GM18861 (cell line): ENCODE results near the gene FAF2.
"Not testable (repeated sequence)": the region's sequence is repeated elsewhere in the genome, so short reads cannot be mapped to it uniquely, and the experiment has no call there.

ENCODE experiments used
- ATAC-seq: cut with Tn5 transposase; IDR thresholded peaks from one replicate; pipeline ENCODE4 v1.9.1; 2021; ENCODE audit not compliant: unreplicated experiment

Gene FAF2, protein sequence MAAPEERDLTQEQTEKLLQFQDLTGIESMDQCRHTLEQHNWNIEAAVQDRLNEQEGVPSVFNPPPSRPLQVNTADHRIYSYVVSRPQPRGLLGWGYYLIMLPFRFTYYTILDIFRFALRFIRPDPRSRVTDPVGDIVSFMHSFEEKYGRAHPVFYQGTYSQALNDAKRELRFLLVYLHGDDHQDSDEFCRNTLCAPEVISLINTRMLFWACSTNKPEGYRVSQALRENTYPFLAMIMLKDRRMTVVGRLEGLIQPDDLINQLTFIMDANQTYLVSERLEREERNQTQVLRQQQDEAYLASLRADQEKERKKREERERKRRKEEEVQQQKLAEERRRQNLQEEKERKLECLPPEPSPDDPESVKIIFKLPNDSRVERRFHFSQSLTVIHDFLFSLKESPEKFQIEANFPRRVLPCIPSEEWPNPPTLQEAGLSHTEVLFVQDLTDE

DNA sequence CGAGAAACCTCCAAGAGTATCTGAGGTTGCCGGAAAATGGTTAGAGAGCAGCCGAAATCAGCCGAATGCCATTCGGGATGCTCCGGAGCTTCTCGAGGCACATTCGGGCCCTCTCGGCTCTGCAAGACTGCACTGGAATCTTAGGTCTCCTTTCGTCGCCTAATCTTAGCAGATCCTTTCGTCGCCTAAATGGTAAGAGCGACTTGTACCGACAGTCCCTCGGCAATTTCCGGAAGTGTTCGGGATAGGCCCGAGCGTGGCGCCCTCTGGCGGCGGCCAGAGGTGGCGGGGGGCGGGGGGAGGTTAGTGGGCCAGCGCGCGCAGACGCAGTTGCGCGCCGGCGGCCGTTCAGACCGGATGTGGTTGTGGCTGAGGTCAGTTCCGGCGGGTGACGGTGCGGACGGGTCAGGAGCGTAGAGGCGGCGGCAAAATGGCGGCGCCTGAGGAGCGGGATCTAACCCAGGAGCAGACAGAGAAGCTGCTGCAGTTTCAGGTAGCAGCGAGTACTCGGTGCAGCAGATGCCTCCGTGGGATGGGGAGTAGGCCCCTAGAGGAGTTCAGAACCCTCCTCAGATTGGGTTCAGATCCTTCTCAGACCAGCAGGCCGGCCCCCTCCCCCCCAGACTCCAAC, at the start of gene FAF2:
TSS of gene FAF2 (plus strand) at position 408 of the 631 bp plus-strand sequence. CDS start at position 431, 23 bp downstream.
- peak; percentile 96 for ATAC-seq

DNA sequence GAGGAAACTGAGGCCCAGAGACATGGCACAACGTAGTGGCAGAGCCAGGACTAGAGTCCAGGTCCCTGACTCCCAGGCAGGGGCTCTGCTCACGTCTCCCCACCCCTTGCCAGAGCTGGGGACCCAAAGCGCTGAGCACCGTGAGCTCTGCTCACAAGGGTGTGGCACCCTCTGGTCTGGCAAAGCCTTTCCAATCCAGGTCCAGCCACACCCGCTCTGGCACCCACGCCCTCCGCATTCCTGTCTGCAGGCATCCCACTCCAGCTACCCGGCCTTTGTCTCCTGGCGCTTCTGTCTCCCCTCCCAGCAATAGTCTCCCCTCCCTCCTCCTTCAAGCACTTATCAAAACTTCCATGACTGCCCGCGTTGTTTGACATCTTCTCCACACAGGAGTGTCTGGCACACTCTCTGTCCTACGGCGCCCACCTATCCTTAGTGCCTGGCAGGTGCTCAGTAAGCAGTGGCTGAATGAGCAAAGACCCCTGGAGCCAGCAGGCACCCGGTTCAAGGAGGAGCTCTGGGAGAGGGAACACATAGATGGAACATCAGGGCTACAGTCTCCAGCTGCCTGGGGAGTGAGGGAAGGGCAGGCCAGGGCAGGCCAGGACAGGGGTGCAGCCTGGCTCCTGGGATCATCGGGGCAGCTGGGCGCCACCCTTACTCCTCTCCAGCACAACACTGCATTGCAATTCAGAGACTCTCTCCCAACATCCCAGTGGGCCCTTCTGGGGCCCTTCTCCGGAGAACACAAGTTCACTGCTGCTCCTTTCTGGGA, 47.6 kb upstream of the FAF2 start:
- no peak for ATAC-seq

DNA sequence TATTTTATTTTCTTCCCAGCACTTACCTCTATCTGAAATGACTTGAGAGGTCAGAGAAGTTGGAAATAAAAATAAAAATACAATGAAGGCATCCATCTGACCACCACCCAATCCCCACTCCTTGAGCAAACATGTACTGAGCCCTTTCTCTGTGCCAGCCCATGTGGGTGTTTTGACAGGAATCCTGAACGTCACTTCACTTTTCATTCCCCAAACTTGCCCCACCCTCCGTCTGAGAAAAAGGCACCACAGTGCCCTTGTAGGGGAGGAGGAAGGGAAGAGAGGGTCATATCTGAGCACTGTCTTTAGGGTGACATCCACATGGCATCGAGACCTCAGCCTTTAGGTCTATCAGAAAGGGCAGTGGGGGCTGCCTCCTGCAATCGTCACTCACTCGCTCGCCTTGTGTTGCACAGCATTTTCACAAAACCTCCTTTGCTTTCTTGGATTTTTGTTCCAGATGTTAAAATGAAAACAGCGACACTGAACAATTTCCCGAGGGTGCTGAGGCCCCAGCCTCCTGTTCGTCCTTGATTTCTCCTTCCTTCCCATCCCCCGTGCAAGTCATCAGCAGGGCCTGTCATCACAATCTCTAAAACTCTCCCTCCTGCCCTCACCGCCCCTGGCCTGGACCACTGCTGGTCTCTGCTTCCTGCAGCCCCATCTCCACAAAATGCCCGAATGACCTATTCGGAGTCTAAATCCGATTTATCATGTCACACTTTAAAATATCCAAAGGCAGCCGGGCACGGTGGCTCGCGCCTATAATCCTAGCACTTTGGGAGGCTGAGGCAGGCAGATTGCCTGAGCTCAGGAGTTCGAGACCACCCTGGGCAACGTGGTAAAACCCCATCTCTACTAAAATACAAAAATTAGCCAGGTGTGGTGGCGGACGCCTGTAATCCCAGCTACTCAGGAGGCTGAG, 46.6 kb upstream of the FAF2 start:
- ATAC-seq = no peak

DNA sequence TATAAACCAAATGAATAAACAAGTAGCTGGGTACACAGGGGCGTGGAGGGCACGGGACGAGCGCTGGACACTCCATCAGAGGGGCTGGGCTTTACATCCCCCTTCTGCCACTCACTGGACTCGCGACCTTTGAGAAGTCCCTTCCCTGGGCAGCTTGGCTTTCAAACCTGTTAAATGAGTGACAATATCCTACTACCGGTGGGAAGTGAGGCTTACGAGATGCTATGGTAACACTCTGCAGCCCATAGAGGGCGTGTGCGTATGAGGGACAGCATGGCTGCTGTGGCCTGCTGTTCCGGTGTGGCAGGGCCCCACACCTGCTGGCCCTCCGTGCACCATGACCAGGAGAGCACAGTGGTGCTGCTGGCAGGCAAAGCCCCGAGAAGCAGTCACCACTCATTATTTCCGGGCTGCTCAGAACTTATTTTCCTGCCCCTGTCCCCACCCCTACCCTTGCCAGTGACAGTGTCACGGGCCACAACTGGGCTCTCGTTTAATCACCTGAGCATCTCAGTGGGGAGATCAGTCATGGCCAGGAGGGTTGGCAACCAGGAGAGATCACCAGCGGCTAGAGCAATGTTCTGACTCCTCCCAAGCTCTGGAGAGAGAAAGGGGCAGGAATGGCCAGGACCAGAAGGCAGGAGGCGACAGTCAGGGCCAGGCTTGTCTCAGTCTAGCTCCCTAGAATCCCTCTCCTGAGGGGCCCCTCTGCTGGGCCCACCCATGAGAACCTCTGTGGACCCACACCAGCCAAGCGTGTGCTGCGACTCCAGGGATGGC, 42.3 kb upstream of the FAF2 start:
- no peak for ATAC-seq

DNA sequence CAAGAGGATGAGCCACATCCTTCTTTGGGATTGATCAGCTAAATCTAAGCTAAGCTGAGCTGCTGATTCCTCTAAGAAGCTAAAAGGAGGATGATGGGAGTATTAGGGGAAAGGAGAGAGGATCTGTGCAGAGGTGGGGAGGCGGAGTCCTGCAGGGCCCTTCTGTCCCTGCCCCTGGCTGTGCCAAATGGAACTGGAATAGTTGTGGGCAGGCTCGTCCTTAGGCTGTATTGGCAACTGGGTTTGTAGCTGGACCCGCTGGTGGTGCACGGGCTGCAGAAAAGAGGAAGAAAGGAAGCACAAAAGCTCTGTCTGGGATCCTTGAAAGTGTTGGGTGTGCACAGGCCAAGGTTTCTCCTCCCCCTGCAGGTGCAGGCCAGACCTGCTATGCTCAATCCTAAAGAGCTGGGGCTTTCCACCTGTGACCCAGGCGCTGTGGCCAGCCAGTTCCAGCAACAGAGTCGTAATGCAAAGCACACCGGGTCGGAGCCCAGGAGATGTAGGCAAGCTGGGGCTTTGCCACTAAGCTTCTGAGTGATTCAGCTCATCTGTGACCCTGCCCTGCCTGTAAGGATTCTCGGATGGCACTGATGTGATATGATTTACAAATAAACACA, 41.6 kb upstream of the FAF2 start:
- ATAC-seq = no peak

DNA sequence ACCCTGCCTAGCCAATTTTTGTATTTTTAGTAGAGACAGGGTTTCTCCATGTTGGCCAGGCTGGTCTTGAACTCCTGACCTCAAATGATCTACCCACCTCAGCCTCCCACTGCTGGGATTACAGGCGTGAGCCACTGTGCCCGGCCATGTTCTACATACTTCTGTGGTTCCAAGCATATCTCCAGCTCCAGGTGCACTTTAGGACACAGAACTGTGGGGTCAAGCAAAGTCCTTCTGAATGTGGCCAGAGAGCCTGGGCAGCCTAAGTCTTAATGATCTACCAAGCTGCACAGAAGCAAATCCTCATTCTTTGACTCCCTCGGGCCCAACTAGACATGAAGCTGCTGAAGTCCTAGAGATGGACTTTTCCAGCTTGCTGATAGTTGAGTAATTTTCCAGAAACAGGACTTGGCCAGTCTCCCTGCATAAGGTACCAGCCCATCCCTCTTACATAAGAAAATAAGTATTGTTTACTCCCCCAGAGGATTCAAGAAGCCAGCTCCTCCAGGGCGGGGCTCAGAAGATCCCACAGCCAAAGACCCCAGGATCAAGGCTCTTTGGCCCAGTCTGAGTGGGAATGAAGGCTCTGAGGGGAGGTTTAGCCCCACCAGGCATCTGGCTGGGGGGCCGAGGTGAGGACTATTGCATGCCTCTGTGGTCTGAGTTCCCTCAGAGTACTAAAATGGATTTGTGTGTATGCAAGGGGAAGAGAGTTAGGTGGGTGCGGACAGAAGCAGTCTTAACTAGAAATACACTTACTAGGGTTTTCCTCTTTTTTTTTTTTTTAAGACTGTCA, 40.5 kb upstream of the FAF2 start:
- no peak for ATAC-seq

DNA sequence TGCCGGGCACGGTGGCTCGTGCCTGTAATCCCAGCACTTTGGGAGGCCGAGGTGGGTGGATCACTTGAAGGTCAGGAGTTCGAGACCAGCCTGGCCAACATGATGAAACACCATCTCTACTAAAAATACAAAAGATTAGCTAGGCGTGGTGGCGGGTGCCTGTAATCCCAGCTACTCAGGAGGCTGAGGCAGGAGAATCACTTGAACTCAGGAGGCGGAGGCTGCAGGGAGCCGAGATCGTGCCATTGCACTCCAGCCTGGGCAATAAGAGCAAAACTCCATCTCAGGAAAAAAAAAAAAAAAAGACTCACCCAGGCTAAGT, 40.0 kb upstream of the FAF2 start:
- ATAC-seq = not testable (repeated sequence)

DNA sequence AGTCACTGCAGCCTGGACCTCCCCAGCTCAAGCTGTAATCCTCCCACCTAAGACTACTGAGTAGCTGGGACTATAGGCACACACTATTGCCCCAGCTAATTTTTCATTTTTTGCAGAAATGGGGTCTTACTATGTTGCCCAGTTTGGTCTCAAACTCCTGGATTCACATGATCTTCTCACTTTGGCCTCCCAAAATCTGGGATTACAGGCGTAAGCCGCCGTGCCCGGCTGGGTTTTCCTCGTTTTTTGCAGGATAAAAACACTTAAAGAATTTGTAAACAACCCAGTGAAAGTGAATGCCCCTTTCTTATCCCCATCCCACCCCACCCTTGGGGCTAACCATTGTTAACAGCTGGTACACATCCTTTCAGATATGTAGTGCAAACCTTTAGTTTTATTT, 39.6 kb upstream of the FAF2 start:
- no peak for ATAC-seq

DNA sequence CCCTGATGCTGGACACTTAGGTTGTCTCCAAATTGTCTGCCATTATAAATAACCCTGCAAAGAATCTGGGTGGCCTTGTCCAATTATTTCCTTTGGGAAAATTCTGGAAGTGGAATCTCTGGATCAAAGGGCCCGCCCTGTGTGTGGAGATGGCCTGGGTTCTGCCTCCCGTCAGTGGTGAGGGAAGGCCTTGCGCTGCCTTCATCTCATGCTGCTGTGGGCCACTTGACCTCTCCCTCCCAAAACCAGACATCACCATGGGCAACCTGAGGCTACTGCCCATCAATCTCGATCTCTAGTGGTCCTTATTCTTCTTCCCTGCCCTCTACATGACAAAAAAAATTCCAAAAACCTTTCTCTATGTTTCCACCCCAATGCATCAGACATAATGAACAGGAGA, 38.4 kb upstream of the FAF2 start:
- ATAC-seq = no peak

DNA sequence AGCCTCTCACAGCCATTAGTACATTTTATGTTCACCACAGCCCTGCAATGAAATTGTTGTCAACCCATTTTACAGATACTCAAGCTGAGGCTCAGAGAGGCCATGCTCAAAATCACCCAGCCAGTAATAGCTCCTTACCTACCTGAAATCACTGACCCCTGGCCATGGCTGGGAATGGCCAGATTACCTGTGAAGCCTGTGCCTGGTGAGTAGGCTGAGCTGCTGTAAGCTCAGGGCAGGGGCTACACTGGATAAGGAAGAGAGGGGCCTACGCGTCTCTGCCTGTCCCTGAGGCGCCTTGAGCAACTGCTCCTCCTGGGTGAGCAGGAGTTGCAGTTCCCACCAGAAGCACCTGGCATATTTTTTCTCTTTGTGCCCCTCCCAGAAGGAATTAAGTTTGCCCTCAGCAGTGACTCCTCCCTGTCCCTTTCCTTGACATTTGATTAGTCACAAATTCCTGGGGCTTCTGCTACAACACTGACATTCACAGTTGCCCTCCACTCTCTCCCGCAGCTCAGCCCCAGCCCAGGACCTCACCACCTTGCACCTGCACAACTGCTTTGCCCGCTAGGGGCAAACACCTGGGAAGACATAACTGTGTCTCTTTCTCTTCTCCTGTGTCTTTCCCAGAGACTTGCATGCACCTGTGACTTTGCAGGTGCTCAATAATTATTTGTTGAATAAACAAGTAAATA, 37.6 kb upstream of the FAF2 start:
- ATAC-seq = no peak

DNA sequence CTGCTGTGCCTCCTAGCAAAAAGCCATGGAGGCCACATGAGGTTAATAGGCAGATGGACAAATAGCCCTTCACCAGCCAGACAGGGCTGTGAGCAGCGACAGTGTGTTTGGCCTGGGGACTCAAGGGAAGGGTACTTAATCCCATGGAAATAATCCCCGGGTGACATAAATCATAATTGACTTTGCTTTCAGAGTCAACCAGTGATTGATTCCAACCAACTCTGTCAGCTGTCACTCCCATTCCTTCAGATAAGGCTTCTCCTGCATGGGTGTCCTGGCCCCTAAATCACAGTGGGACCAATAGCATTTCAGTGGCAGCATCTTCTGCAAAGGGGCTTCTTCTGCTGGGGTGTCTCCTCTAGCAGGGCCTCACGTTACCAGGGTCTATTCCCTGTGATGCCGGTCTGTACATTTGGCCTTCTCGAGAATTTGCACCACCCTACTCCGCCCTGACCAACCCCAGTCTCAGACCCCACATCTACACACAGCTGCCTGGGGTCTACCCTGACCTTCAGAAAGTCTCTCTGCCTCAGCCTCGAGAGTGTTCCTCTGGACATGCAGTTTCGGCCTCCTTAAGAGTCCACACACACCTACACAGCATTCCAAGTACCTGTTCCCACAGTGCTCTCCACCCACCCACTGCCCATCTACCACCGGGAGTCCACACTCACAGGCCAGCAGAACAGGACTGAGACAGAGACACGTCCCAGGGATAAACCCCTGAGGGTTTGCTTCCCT, 35.5 kb upstream of the FAF2 start:
- no peak for ATAC-seq

DNA sequence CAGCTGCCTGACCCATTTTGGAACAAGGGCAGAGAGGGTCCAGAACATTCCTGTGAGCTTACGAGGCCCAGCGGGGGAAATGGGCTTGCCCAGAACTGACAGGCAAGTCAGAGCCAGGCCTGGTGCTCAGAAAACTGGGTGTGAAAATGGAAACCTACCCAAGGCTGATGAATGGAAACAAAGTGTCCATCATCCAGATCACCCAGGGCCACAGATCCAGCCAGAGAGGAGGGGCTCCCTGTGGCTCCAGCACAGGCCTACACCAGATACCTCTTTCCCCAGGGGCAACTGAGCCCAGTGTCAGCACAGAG, 35.0 kb upstream of the FAF2 start:
- ATAC-seq = no peak

DNA sequence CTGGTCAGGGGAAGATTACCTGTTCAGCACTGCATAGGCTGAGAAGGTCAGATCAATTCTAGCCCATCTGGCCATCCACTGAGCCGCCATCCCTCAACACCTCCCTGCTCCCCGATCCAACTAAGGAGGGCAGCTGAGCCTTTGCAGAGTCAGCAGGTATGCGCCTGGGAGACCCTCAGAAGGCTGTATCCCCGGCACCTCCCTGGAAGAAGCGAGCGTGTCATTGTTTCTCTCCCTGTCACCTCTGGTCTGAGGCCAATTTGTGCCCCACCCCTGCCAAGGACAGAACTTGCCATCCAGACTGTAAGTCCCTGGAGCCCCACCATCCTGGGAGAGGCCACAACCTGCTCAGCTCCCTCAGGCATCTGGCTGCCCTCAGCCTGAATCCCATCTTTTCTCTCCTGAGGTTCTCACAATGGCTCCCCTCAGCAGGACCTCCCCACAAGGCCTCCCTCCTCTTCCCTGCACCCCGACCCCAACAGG, 34.4 kb upstream of the FAF2 start:
- ATAC-seq = no peak

DNA sequence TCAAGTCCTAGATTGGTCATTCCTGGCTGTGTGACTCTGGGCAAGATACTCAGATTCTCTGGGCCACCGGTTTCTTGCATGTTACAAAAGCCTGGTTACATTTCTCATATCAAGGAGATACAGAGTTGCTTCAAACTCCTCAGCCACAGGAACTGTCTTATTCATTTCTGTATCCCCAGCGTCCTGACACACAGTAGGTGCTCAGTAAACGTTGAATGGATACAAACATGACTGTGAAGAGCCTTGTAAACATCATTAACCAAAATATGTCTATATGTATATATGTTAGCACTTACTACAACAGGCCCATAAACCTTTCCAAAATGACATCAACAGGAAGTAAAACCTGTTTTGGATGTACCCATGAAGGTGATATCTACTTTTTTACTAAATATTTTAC, 33.5 kb upstream of the FAF2 start:
- ATAC-seq = no peak

DNA sequence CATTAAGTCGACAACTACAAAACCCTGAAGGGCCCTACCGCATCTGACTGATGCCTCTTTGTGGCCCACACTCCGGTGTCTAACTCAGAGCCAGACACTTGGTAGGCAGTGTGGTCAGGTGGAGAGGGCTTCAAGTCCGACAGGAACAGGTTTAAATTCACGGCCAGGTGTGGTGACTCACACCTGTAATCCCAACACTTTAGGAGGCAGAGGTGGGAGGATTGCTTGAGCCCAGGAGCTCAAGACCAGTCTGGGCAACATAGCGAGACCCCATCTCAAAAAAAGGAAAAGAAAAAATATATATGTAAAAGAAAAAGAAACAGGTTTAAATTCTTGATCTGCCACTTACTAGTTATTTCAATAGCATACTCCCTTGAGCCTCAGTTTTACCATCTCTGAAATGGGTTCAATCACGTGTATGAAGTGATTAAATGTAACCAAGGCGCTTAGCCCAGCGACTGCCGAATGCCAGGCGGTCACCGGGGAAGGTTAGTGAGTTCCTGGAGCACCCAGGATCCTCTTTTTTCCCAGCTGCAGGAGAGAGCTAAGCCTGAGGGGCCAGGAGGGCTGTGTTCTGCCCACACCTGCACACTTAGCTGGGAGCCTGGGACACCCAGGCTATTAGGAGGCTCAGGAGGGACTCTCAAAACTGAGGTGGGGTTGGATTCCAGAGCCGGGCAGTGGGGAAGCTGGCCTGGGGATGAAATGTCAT, 32.8 kb upstream of the FAF2 start:
- ATAC-seq = no peak

DNA sequence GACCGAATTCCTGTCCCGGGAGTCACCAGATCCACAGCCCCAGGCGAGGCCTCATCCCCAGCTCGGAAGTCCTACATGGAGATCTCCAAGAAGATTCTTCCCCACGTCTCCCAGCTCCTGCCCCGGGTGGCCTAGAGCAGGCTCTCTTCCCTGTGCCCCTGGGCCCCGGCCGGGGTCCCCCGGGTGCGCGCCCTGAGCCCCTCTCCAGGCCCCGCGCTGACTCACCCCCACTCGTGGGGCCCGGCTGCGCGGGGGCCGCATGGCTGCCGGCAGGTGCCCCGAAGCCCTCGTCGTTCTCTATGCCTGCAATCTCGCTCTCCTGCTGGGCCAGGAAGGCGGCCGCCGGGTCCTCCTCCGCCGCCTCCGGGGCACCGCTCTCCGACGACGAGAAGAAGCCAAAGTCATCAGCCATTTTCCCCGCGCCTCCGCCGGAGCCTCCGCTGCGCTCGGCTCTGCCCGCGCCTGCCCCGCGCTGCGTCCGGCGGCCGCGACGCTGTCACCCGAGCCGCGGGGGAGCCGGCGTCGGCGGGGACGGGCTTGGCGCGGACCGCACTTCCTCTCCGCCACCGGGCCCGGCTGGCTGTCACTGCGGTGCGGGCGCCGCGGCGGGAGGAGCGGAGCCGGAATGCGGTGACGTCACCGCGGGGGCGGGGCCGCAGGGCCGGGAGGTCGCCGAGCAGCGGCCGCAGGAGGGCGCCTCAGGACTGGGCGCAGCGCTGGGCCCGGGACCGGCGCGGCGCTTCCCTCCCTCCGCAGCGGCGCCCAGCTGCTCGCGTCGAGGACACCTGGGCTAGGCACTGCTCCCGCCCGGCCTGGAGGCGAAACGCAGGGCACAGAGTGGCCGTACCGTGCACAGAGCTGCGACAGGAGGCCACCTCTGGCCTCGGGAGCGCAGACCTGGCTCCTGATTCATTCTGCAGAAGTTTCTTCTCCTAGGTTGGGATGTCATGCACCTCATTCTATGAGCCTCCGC, 31.9 kb upstream of the FAF2 start, which contains the start of gene CLTB:
TSS of gene CLTB (minus strand) at position 588 of the 973 bp plus-strand sequence. CDS start at position 412, 176 bp downstream.
- ATAC-seq = peak; percentile 89
